ENCODE results near the gene UNC5C.
"Not testable (repeated sequence)": the region's sequence is repeated elsewhere in the genome, so short reads cannot be mapped to it uniquely, and the experiment has no call there.

UNC5C gene

GRCh38 chr4:95181243-95181995 is 367.4 kb downstream of the UNC5C start:
- DNase-seq (ENCODE audit: low spot score) = no peak

- no peak for DNase-seq (ENCODE audit: low spot score)
Measured at GRCh38 chr4:95180531-95181242, 368.1 kb downstream of the UNC5C start.

- no peak for DNase-seq (ENCODE audit: low spot score)
Measured at GRCh38 chr4:95178938-95179337, 369.8 kb downstream of the UNC5C start.

- not testable (repeated sequence) for DNase-seq (ENCODE audit: low spot score)
Measured at GRCh38 chr4:95171377-95171776, 377.4 kb downstream of the UNC5C start.

GRCh38 chr4:95170176-95170575 is 378.6 kb downstream of the UNC5C start:
- DNase-seq (ENCODE audit: low spot score) = no peak

- DNase-seq (ENCODE audit: low spot score) = no peak
Measured at GRCh38 chr4:95167805-95168204, 381.0 kb downstream of the UNC5C start.

- DNase-seq (ENCODE audit: low spot score) = peak; percentile 73
Measured at GRCh38 chr4:95165926-95166524, 382.7 kb downstream of the UNC5C start.

- DNase-seq (ENCODE audit: low spot score) = no peak
Measured at GRCh38 chr4:95162867-95163266, 385.9 kb downstream of the UNC5C start.

GRCh38 chr4:95161781-95162469 is 386.8 kb downstream of the UNC5C start:
- no peak for DNase-seq (ENCODE audit: low spot score)

- no peak for DNase-seq (ENCODE audit: low spot score)
Measured at GRCh38 chr4:95159384-95159783, 389.4 kb downstream of the UNC5C start.

- DNase-seq (ENCODE audit: low spot score) = no peak
Measured at GRCh38 chr4:95158626-95159025, 390.1 kb downstream of the UNC5C start.

GRCh38 chr4:95158045-95158444 is 390.7 kb downstream of the UNC5C start:
- no peak for DNase-seq (ENCODE audit: low spot score)

- DNase-seq (ENCODE audit: low spot score) = no peak
Measured at GRCh38 chr4:95157596-95157995, 391.2 kb downstream of the UNC5C start.

- no peak for DNase-seq (ENCODE audit: low spot score)
Measured at GRCh38 chr4:95156452-95156765, 392.4 kb downstream of the UNC5C start.

- peak; percentile 59 for DNase-seq (ENCODE audit: low spot score)
Measured at GRCh38 chr4:95155759-95156451, 392.9 kb downstream of the UNC5C start.

- no peak for DNase-seq (ENCODE audit: low spot score)
Measured at GRCh38 chr4:95153182-95153581, 395.6 kb downstream of the UNC5C start.

- DNase-seq (ENCODE audit: low spot score) = no peak
Measured at GRCh38 chr4:95151255-95151654, 397.5 kb downstream of the UNC5C start.

GRCh38 chr4:95142932-95143331 is 405.8 kb downstream of the UNC5C start:
- peak; percentile 15 for DNase-seq (ENCODE audit: low spot score)

- no peak for DNase-seq (ENCODE audit: low spot score)
Measured at GRCh38 chr4:95141361-95141760, 407.4 kb downstream of the UNC5C start.

GRCh38 chr4:95139424-95139823 is 409.3 kb downstream of the UNC5C start:
- DNase-seq (ENCODE audit: low spot score) = not testable (repeated sequence)

GRCh38 chr4:95134016-95134415 is 414.8 kb downstream of the UNC5C start:
- DNase-seq (ENCODE audit: low spot score) = not testable (repeated sequence)

- DNase-seq (ENCODE audit: low spot score) = peak; percentile 63
Measured at GRCh38 chr4:95129821-95130311, 418.9 kb downstream of the UNC5C start.
